Measurements from ENCODE around the gene SUMF2. TPM values are rescaled to one million over a fixed set of nuclear protein-coding genes. Genes with fewer than 3 reads are reported as not detected.
"Not testable (repeated sequence)": the region's sequence is repeated elsewhere in the genome, so short reads cannot be mapped to it uniquely, and the experiment has no call there.

The SUMF2 gene
- total RNA-seq, 1 donor from 2014 or later: 33.5 TPM

GRCh38 chr7:56087445-56087844, 23.4 kb downstream of the SUMF2 start:
- H3K4me1 ChIP-seq: peaks cover 34% of the 10 kb centered on the region
- TF ChIP-seq CTCF (IDR thresholded peaks at IDR 0.05; ENCODE audit: borderline replicate concordance): no peak
- no peak overlapping the region for H3K4me3 ChIP-seq
- no peaks in the 10 kb centered on the region for H3K9me3 ChIP-seq (replicated peaks)
- H3K27me3 ChIP-seq (ENCODE audit: low read depth): no peaks in the 10 kb centered on the region
- DNase-seq: no peak
- intact Hi-C loops (cut with micrococcal nuclease): no loop called here
- H3K27ac ChIP-seq (replicated peaks): no peak overlapping the region
- H3K36me3 ChIP-seq: peaks cover 44% of the 10 kb centered on the region

GRCh38 chr7:56091591-56091990, 27.5 kb downstream of the SUMF2 start:
- Histone ChIP-seq H3K9me3 (replicated peaks) (no peaks in the 10 kb centered on the region), H3K27ac (replicated peaks) (peak overlapping the region; percentile 90), H3K4me1 (peaks cover 27% of the 10 kb centered on the region), H3K36me3 (peaks cover 25% of the 10 kb centered on the region), H3K4me3 (peak overlapping the region; percentile 62), H3K27me3 (ENCODE audit: low read depth) (no peaks in the 10 kb centered on the region)
- intact Hi-C loops (cut with micrococcal nuclease): no loop called here
- peak; percentile 75 for DNase-seq
- TF ChIP-seq CTCF (IDR thresholded peaks at IDR 0.05; ENCODE audit: borderline replicate concordance): no peak

- H3K27me3 ChIP-seq (ENCODE audit: low read depth); H3K9me3 ChIP-seq (replicated peaks); intact Hi-C loops (cut with micrococcal nuclease); DNase-seq: not testable (repeated sequence)
- H3K36me3 ChIP-seq: peaks cover 17% of the 10 kb centered on the region
- H3K4me3 ChIP-seq: peak overlapping the region; percentile 62
- H3K27ac ChIP-seq (replicated peaks): peak overlapping the region; percentile 90
- peaks cover 29% of the 10 kb centered on the region for H3K4me1 ChIP-seq
Observed at GRCh38 chr7:56092388-56092787, 28.3 kb downstream of the SUMF2 start.

- intact Hi-C loops (cut with micrococcal nuclease): no loop called here
- peak; percentile 83 for TF ChIP-seq CTCF (IDR thresholded peaks at IDR 0.05; ENCODE audit: borderline replicate concordance)
- peak within 1 kb of the TSS; percentile 90 for H3K27ac ChIP-seq (replicated peaks)
- H3K9me3 ChIP-seq (replicated peaks): no peaks in the 10 kb centered on the region
- peak; percentile 87 for DNase-seq
- H3K36me3 ChIP-seq: peaks cover 11% of the 10 kb centered on the region
- H3K27me3 ChIP-seq (ENCODE audit: low read depth): no peaks in the 10 kb centered on the region
- peaks cover 35% of the 10 kb centered on the region for H3K4me1 ChIP-seq
- H3K4me3 ChIP-seq: peak within 1 kb of the TSS; percentile 62
Observed at GRCh38 chr7:56092789-56093531, 28.9 kb downstream of the SUMF2 start, which contains the start of gene PHKG1. Gene PHKG1, minus strand, starts transcription at chr7:56092952. Its CDS starts 4,011 bp downstream, at chr7:56088941.

- Histone ChIP-seq H3K4me3 (no peak overlapping the region), H3K4me1 (peaks cover 28% of the 10 kb centered on the region), H3K27me3 (ENCODE audit: low read depth) (no peaks in the 10 kb centered on the region), H3K36me3 (peaks cover 37% of the 10 kb centered on the region), H3K9me3 (replicated peaks) (no peaks in the 10 kb centered on the region), H3K27ac (replicated peaks) (no peak overlapping the region)
- no peak for TF ChIP-seq CTCF (IDR thresholded peaks at IDR 0.05; ENCODE audit: borderline replicate concordance)
- no peak for DNase-seq
- intact Hi-C loops (cut with micrococcal nuclease): no loop called here
Observed at GRCh38 chr7:56097700-56098099, 33.6 kb downstream of the SUMF2 start.

- H3K36me3 ChIP-seq: peaks cover 44% of the 10 kb centered on the region
- H3K27ac ChIP-seq (replicated peaks); H3K27me3 ChIP-seq (ENCODE audit: low read depth); intact Hi-C loops (cut with micrococcal nuclease); H3K4me3 ChIP-seq; H3K9me3 ChIP-seq (replicated peaks); DNase-seq: not testable (repeated sequence)
- H3K4me1 ChIP-seq: peaks cover 28% of the 10 kb centered on the region
Observed at GRCh38 chr7:56098187-56099008, 34.3 kb downstream of the SUMF2 start.

Measured in left ventricle myocardium inferior (tissue), 1 donor.